NCI-H69 (cell line): ENCODE measurements around the gene AKTIP.
A peak's percentile ranks its signal among the peaks of the same experiment; 100 is the strongest.

Source experiments
- DNase-seq: peaks from one replicate; lab custom pipeline; 2025; lab: John Stamatoyannopoulos, UW

Gene AKTIP

DNA sequence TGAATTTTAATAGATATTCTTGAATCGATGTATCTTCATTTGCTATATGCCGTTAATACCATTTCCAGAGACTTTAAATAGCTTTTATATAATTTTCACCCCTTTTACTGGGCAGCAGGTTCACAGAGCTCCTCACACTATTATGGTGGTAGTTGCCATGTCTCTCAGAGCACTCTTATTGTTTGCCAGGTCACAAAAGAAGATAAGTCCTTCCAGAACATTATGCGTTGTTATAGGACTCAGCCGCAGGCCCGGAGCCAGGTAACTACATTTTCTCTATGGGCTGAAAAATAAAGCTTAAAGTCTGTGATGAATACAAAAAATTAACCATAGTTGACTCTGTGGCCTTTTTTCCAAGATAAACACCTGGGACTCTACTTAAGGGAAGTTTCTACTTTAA, 24.0 kb downstream of the AKTIP start:
- no peak for DNase-seq

DNA sequence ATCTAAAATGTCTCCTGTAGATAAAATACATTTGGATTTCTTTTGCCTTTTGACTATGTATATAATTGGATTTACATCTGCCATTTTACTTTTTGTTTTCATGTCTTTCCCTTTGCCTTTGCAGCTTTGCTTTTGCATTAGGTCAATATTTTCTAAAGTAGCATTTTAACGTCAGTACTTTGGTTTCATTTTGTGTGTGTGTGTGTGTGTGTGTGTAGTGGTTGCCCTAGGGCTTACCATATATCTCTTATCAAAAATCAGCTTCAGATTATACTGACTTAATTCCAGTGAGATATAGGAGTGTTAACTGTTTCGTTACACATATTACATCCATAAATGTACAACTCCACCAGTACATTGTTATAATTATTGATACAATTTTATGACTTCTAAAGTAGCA, 26.1 kb downstream of the AKTIP start:
- no peak for DNase-seq

GRCh38 chr16:53465606-53466280, 37.3 kb downstream of the AKTIP start:
- peak; percentile 27 for DNase-seq

GRCh38 chr16:53458635-53459034, 44.4 kb downstream of the AKTIP start:
- no peak for DNase-seq

DNA sequence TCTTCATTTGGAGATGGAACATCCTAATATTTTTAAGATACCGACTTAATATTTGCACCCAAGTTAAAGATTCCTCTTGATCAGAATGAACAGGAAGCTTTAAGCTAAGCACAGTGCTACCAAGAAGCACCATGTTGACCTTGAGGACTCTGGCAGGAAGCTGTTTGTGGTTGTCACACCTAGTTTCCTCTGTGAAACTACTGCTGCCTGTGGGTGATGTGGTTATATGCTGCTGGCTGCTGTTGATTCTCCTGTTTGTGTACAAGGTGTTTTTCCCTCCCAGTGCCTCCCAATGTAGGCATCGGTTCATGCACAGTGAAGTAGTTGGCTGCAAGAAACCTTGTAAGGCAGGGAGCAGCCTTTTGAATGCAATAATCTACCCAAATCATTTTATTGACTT, 45.3 kb downstream of the AKTIP start:
- DNase-seq = no peak

DNA sequence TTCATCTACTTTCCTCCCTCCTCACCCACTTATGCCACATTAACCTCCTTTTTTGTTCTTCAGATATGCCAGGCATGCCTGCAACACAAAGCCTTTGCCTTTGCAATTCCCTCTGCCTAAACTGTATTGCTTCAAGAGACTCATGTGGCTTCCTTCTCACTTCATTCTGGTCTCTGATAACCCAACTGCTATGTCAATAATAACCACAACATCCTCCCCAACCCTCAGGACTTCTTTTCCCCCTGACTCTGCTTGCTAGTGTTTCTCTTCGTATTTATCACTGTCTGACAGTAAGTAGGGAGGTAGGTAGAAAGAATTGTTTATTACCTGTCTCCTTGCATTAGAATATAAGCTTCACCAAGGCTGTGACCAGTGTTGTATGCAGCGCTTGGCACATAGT, 46.4 kb downstream of the AKTIP start:
- no peak for DNase-seq

- no peak for DNase-seq
Observed at GRCh38 chr16:53453928-53454327, 49.1 kb downstream of the AKTIP start.

DNA sequence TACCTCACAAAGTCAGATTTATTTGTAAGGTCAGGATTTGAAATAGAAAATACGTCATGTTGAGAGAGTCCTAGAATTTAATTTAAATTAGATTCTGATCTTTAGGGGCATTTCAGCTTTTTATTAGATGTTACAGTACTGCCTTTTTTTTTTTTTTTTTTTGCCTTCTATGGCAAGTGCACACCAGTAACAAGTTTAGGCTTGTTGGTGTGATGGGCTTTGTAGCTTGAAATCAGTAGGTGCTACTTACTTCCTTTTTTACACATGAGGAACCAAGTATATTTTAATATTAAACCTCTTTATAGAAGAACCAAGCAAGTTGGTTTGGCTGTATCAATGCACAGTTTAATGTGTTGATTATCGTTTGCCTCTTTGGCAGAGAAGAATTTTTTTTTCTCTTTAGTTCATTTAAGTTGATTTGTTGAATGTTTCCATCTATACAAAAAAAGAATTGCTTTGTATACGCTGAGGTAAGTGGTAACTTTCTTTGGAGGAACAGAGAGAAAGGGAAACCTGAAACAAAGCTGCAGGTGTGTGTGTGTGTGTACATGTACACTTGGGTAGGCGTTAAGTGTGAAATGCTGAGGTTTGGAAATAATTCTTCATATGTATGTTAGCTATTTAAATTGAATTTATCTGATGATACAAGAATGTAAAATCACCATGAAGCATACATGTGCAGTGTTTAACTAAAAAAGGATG, 53.0 kb downstream of the AKTIP start:
- no peak for DNase-seq

- no peak for DNase-seq
Observed at GRCh38 chr16:53446090-53446489, 56.9 kb downstream of the AKTIP start.

GRCh38 chr16:53445534-53445933, 57.5 kb downstream of the AKTIP start:
- no peak for DNase-seq
